ENCODE results near the gene DDX60. TPM values are rescaled to one million over a fixed set of nuclear protein-coding genes. Genes with fewer than 3 reads are reported as not detected.

Gene DDX60
- total and polyA plus RNA-seq, 10 of the 15 experiments (the other 5 are each of a cell fraction or from before 2014, with no cell fraction given), result 2.7 to 28.4 (median 6.3) TPM

- peak; percentile 52 for ATAC-seq
- SMC1A ChIA-PET (ENCODE audit: uncharacterized antibody, unreplicated experiment), result interaction anchor here (0.6 to 1.4 kb wide), 4 partner anchors 10 to 909 kb away, joined by 3 to 4 read pairs (median 4); no protein-coding TSS in a partner anchor
- POLR2A ChIA-PET, result interaction anchor here (0.7 kb wide), 1 partner anchor 272 kb away, joined by 3 read pairs; no protein-coding TSS in a partner anchor
- H2AFZ ChIP-seq (ENCODE audit: control insufficient read depth, low read depth, low read length), result no peak overlapping the region
- no peak overlapping the region for H3K27ac ChIP-seq (ENCODE audit: control insufficient read depth, insufficient read depth)
- in situ Hi-C loops (cut with MboI), result no loop called here
- 8% methylated on average over 4 of the region's 4 CpGs for WGBS (ENCODE audit: insufficient coverage, insufficient replicate concordance, low lambda C conversion rate, missing lambda C conversion rate)
- intact Hi-C loops (cut with micrococcal nuclease; ENCODE audit: unreplicated experiment), result no loop called here
- DNase-seq (ENCODE audit: low read depth, low spot score), result no peak
- no peak for TF ChIP-seq ZBTB33 (IDR thresholded peaks at IDR 0.05)
- H3K9ac ChIP-seq (ENCODE audit: control insufficient read depth, insufficient read depth, low read length), result no peak overlapping the region
- CTCF ChIA-PET, result interaction anchor here (0.6 kb wide), 2 partner anchors 448 to 617 kb away, joined by 3 read pairs; no protein-coding TSS in a partner anchor
- no peaks in the 10 kb centered on the region for H4K20me1 ChIP-seq (ENCODE audit: control insufficient read depth, insufficient read depth)
- no peaks in the 10 kb centered on the region for H3K4me1 ChIP-seq (ENCODE audit: control insufficient read depth, insufficient read depth, low read length)
- H3K9me3 ChIP-seq (replicated peaks; ENCODE audit: control insufficient read depth, insufficient read depth, low read length), result peaks cover 5% of the 10 kb centered on the region; the same call in 2 of the 3 replicates
- H3K4me3 ChIP-seq, result no peak overlapping the region
- H3K27me3 ChIP-seq (replicated peaks in 1 of 2; ENCODE audit: control insufficient read depth in 2 of 2, insufficient read depth in 2 of 2, low read length in 1 of 2), result no peaks in the 10 kb centered on the region
- no peaks in the 10 kb centered on the region for H3K79me2 ChIP-seq (ENCODE audit: control insufficient read depth, insufficient read depth, low read length)
- H3K4me2 ChIP-seq (ENCODE audit: control insufficient read depth, insufficient read depth), result no peak overlapping the region
- RAD21 ChIA-PET (ENCODE audit: unreplicated experiment), result no interaction called here
- no TSS peak for BruUV-seq (replicated peaks)
- no peaks in the 10 kb centered on the region for H3K36me3 ChIP-seq (ENCODE audit: control insufficient read depth in 2 of 2, insufficient read depth in 2 of 2, low read length in 1 of 2)
- no peak for FAIRE-seq
Measured at GRCh38 chr4:168199260-168199957, 119.1 kb downstream of the DDX60 start.

- ATAC-seq, result no peak
- Histone ChIP-seq H3K36me3 (ENCODE audit: control insufficient read depth in 2 of 2, insufficient read depth in 2 of 2, low read length in 1 of 2) (no peaks in the 10 kb centered on the region), H2AFZ (ENCODE audit: control insufficient read depth, low read depth, low read length) (no peak overlapping the region), H3K27me3 (replicated peaks in 1 of 2; ENCODE audit: control insufficient read depth in 2 of 2, insufficient read depth in 2 of 2, low read length in 1 of 2) (no peaks in the 10 kb centered on the region), H3K4me2 (ENCODE audit: control insufficient read depth, insufficient read depth) (no peak overlapping the region), H3K79me2 (ENCODE audit: control insufficient read depth, insufficient read depth, low read length) (no peaks in the 10 kb centered on the region), H3K9ac (ENCODE audit: control insufficient read depth, insufficient read depth, low read length) (no peak overlapping the region), H4K20me1 (ENCODE audit: control insufficient read depth, insufficient read depth) (no peaks in the 10 kb centered on the region), H3K4me1 (ENCODE audit: control insufficient read depth, insufficient read depth, low read length) (no peaks in the 10 kb centered on the region), H3K9me3 (replicated peaks; ENCODE audit: control insufficient read depth, insufficient read depth, low read length) (peaks cover 1% of the 10 kb centered on the region; the same call in 1 of the 3 replicates), H3K4me3 (no peak overlapping the region), H3K27ac (ENCODE audit: control insufficient read depth, insufficient read depth) (no peak overlapping the region)
- BruUV-seq (replicated peaks), result no TSS peak
- intact Hi-C loops (cut with micrococcal nuclease; ENCODE audit: unreplicated experiment) (no loop called here), in situ Hi-C loops (cut with MboI) (no loop called here)
- SMC1A ChIA-PET (ENCODE audit: uncharacterized antibody, unreplicated experiment), result interaction anchor here (0.6 kb wide), 1 partner anchor 253 kb away, joined by 3 read pairs; no protein-coding TSS in a partner anchor
- CTCF ChIA-PET, result interaction anchor here (1.6 kb wide), 1 partner anchor 12 kb away, joined by 3 read pairs; no protein-coding TSS in a partner anchor
- DNase-seq (ENCODE audit: low read depth, low spot score), result no peak
- no peak for FAIRE-seq
- RAD21 ChIA-PET (ENCODE audit: unreplicated experiment), result no interaction called here
- POLR2A ChIA-PET, result no interaction called here
- TF ChIP-seq REST (IDR thresholded peaks at IDR 0.05; ENCODE audit: low read depth, low read length), result no peak
- no peak for TF ChIP-seq ASH2L (IDR thresholded peaks at IDR 0.05; ENCODE audit: borderline replicate concordance, low read depth)
- no peak for TF ChIP-seq SREBF2 (IDR thresholded peaks at IDR 0.05; ENCODE audit: low read length)
- no peak for TF ChIP-seq RELB (IDR thresholded peaks at IDR 0.05; ENCODE audit: low read depth)
- no peak for TF ChIP-seq EGR1 (IDR thresholded peaks at IDR 0.05; ENCODE audit: borderline replicate concordance in 1 of 2, low read depth in 2 of 2, low read length in 2 of 2)
- no peak for TF ChIP-seq SP1 (IDR thresholded peaks at IDR 0.05; ENCODE audit: low read depth, low read length)
- TF ChIP-seq BRCA1 (IDR thresholded peaks at IDR 0.05; ENCODE audit: low read depth, low read length), result no peak
Measured at GRCh38 chr4:168197926-168198325, 120.6 kb downstream of the DDX60 start.
